ENCODE measurements around the gene TBC1D7. TPM values are rescaled to one million over a fixed set of nuclear protein-coding genes. Genes with fewer than 3 reads are reported as not detected.

TBC1D7 gene
- total RNA-seq, 1 donor, result 23.7 TPM

- TF ChIP-seq CTCF (IDR thresholded peaks at IDR 0.05; ENCODE audit: insufficient read depth, low read depth, low read length), result no peak
- DNase-seq (ENCODE audit: low read depth), result no peak
- no peak overlapping the region for H3K4me3 ChIP-seq (ENCODE audit: low read depth, low read length)
Measured at GRCh38 chr6:13274707-13275434, 53.5 kb downstream of the TBC1D7 start.

GRCh38 chr6:13273931-13274706, 54.2 kb downstream of the TBC1D7 start:
- no peak for DNase-seq (ENCODE audit: low read depth)
- no peak for TF ChIP-seq CTCF (IDR thresholded peaks at IDR 0.05; ENCODE audit: insufficient read depth, low read depth, low read length)
- H3K4me3 ChIP-seq (ENCODE audit: low read depth, low read length), result no peak overlapping the region

- DNase-seq (ENCODE audit: low read depth), result no peak
- no peak overlapping the region for H3K4me3 ChIP-seq (ENCODE audit: low read depth, low read length)
- TF ChIP-seq CTCF (IDR thresholded peaks at IDR 0.05; ENCODE audit: insufficient read depth, low read depth, low read length), result no peak
Measured at GRCh38 chr6:13273202-13273930, 55.0 kb downstream of the TBC1D7 start.

DNA sequence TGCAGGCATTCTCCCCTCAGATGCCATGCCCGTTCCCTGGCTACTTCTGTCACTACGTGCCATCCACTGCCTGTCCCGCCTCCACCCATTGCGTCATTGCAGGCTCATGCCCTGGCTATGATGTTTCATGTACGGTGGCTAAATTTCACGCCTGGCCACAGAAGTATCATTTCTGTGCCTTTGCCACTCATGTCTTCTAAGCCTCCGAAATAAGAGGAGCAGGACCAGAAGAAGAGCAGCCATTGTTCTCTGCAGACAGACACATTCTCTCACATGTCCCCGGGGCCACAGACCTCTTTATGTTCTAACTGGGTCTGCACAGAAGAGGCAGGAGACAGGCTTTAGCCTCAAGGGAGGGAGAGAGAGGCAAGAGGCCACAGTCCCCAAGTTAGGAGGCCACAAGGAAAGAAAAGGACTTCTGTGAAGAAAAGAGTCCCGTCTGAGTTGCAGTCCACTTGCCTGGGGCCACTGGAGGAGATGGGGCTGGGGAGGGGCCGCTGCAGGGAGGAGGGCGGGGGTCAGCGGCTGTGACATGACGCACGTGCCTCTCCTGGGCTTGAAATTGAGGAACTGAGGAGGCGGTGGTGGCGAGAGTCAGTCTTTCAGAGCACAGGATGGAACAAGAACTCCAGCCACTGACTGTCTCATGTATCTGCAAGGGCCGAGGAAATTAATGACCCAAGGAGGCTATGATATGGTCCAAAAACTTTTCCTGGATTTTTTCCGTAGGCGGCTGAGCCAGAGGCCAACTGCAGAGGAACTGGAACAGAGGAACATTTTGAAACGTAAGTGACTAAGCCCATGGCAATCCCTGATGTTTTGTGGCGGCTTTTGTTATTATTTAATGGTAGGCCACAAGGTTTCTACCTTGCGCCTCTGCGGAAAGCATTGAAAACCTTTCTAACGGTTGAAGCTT, 55.9 kb downstream of the TBC1D7 start:
- no peak for TF ChIP-seq CTCF (IDR thresholded peaks at IDR 0.05; ENCODE audit: insufficient read depth, low read depth, low read length)
- no peak for DNase-seq (ENCODE audit: low read depth)
- no peak overlapping the region for H3K4me3 ChIP-seq (ENCODE audit: low read depth, low read length)

DNA sequence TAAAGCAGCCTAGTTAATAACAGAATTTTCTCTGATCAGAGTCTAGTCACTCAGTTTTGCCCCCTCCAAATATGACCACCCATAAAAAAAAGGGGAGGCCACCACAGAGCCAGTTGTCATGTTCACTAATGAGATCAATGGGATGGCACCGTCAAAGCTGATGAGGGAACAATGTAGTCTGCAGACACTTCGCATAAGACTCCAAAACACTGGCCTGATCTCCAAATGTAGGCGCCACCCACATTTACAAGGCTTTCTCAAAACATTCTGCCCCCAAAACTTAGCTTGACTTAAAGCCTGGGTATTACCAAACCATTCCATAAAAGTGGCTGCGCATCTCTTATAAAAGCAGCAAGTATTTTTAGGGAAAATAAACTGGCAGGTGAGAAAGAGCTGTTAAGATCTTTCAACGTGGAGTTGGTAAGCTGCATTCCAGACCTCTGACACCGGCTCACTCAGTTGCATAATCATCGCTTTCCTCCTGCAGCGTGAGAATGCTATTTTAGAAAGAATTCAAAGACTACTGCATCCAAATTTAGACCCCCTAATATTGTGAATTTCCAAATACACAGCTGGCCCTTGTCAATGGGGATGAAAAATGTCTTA, 59.3 kb downstream of the TBC1D7 start:
- no peak overlapping the region for H3K4me3 ChIP-seq (ENCODE audit: low read depth, low read length)
- peak; percentile 81 for DNase-seq (ENCODE audit: low read depth)
- TF ChIP-seq CTCF (IDR thresholded peaks at IDR 0.05; ENCODE audit: insufficient read depth, low read depth, low read length), result no peak

Data from fibroblast of villous mesenchyme (primary cell).